Measurements from ENCODE around the gene NMT1.

The NMT1 gene

GRCh38 chr17:45022655-45023339 is 38.3 kb upstream of the NMT1 start:
- TF ChIP-seq CTCF (IDR thresholded peaks at IDR 0.05; ENCODE audit: insufficient read depth, low read length, poor library complexity, severe bottlenecking): no peak
- Histone ChIP-seq H3K4me3 (replicated peaks; ENCODE audit: low read depth, low read length) (no peak overlapping the region), H3K36me3 (ENCODE audit: control insufficient read depth, insufficient read depth, low read length) (peaks cover 9% of the 10 kb centered on the region), H3K27me3 (replicated peaks; ENCODE audit: control insufficient read depth, insufficient read depth, low read length) (peaks cover 2% of the 10 kb centered on the region)
- DNase-seq (ENCODE audit: extremely low read depth, insufficient read length): peak; percentile 55

GRCh38 chr17:45029096-45029495 is 32.0 kb upstream of the NMT1 start:
- Histone ChIP-seq H3K27me3 (replicated peaks; ENCODE audit: control insufficient read depth, insufficient read depth, low read length) (no peaks in the 10 kb centered on the region), H3K36me3 (ENCODE audit: control insufficient read depth, insufficient read depth, low read length) (peaks cover 24% of the 10 kb centered on the region)
- TF ChIP-seq CTCF (IDR thresholded peaks at IDR 0.05; ENCODE audit: insufficient read depth, low read length, poor library complexity, severe bottlenecking): no peak

DNA sequence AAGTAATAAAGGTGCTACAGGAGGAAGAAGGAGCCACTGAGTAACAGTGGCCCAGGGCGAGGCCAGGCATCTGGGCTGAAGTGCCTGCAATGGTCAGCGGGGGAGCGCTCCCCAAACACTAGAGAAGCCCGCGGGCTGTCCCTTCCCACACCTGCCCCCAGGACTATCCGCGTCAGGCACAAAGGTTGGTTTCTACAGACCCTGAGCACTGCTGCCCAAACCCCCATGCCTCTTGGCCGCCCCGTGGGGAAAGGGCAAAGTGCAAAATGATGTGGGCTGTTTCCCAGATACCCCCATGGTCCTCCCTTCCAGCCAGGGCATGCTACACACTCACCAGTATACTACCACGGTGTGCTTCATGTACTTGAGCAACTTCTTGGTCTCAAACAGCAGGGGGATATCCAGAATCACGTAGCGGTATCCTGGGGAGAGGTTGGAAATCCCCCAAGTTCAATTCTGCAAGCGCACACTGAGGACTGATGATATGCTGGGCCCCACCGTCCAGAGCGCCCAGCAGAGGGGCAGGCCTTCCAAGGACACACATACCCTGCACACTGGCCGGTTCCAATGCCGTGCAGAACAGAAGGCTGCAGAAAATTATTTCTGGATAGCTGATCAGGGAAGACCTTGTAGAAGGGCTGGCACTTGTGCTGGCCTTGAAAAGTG is 31.2 kb upstream of the NMT1 start:
- no peak for TF ChIP-seq CTCF (IDR thresholded peaks at IDR 0.05; ENCODE audit: insufficient read depth, low read length, poor library complexity, severe bottlenecking)
- H3K36me3 ChIP-seq (ENCODE audit: control insufficient read depth, insufficient read depth, low read length): peaks cover 24% of the 10 kb centered on the region
- H3K4me3 ChIP-seq (replicated peaks; ENCODE audit: low read depth, low read length): no peak overlapping the region
- peak; percentile 48 for DNase-seq (ENCODE audit: extremely low read depth, insufficient read length)
- no peaks in the 10 kb centered on the region for H3K27me3 ChIP-seq (replicated peaks; ENCODE audit: control insufficient read depth, insufficient read depth, low read length)

More at GRCh38 chr17:45029096-45029495, 32.0 kb upstream of the NMT1 start:
- no peak for DNase-seq (ENCODE audit: extremely low read depth, insufficient read length)
- no peak overlapping the region for H3K4me3 ChIP-seq (replicated peaks; ENCODE audit: low read depth, low read length)

GRCh38 chr17:45030733-45031132 is 30.4 kb upstream of the NMT1 start:
- no peak overlapping the region for H3K4me3 ChIP-seq (replicated peaks; ENCODE audit: low read depth, low read length)
- DNase-seq (ENCODE audit: extremely low read depth, insufficient read length): no peak
- H3K27me3 ChIP-seq (replicated peaks; ENCODE audit: control insufficient read depth, insufficient read depth, low read length): no peaks in the 10 kb centered on the region
- H3K36me3 ChIP-seq (ENCODE audit: control insufficient read depth, insufficient read depth, low read length): peaks cover 25% of the 10 kb centered on the region
- no peak for TF ChIP-seq CTCF (IDR thresholded peaks at IDR 0.05; ENCODE audit: insufficient read depth, low read length, poor library complexity, severe bottlenecking)

DNA sequence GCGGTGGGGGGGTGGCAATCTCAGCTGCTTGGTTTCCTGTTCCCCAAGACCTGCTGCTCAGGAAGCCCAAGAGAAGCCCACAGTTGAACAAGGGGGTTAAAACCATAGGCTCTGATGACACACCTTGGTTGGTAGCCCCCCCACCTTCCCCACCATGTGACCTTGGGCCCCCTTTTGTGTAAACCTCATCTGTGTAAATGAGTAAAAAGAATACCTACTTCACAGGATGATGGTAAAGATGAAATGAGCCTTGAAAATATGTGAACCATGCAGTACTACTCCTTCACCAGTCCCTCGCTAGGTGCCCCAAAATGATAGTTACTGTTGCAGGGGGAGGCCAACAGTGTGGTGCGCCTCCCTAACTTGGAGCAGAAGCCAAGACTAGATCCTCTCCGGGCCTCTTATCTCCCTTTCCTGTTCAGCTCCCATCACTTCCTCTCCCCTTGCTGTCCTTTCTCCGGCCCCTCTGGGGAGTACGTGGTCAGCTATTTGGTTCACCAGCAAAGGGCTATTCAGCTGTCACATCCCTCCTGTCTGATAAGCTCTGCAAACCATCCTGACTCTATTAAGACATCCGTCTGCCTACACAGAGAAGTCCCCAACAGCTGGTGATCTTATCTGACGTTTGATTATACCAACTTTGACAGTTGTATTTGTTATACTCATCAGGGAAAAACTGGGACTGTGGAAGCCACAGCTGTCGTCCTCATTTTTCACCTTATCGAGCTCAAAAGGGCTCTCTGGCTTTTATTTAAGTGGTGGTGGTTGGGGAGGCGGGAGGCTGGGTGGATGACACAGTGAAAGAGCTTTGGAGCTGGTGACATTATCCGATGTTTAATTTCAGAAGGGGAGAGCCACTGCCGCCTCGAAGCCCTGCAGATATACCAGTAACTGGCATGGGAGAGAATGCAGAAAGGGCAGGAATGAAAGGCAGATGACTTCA is 29.6 kb upstream of the NMT1 start:
- TF ChIP-seq CTCF (IDR thresholded peaks at IDR 0.05; ENCODE audit: insufficient read depth, low read length, poor library complexity, severe bottlenecking): no peak
- Histone ChIP-seq H3K27me3 (replicated peaks; ENCODE audit: control insufficient read depth, insufficient read depth, low read length) (no peaks in the 10 kb centered on the region), H3K36me3 (ENCODE audit: control insufficient read depth, insufficient read depth, low read length) (peaks cover 27% of the 10 kb centered on the region), H3K4me3 (replicated peaks; ENCODE audit: low read depth, low read length) (no peak overlapping the region)
- no peak for DNase-seq (ENCODE audit: extremely low read depth, insufficient read length)
